Thyroid gland (tissue), 4 donors: ENCODE measurements around the gene CPLX3. TPM values are rescaled to one million over a fixed set of nuclear protein-coding genes. Genes with fewer than 3 reads are reported as not detected.

ENCODE experiments used
- DNase-seq, 2 donors: peaks; one replicate each; pipeline ENCODE4 v3.0.0-alpha.2; 2019
- H3K27ac ChIP-seq, 3 donors: fragments of 200-600 bp; sonication (generic); 1 replicate in 2 of 3; 2 replicates in 1 of 3; pipeline ENCODE4 v1.5.1; 2016 to 2019; ENCODE audit warnings: mild to moderate bottlenecking in 1 of 3, moderate library complexity in 1 of 3
- H3K27me3 ChIP-seq: fragments of 200-600 bp; sonication (generic); one replicate; pipeline ENCODE4 v1.5.1; 2019
- H3K36me3 ChIP-seq, 2 donors: fragments of 200-600 bp; sonication (generic); one replicate each; pipeline ENCODE4 v1.5.1; 2016 to 2019
- H3K4me1 ChIP-seq, 2 donors: fragments of 200-600 bp; sonication (generic); one replicate each; pipeline ENCODE4 v1.5.1; 2017 to 2019
- H3K4me3 ChIP-seq, 3 donors: fragments of 200-600 bp; sonication (generic); replicated peaks in 1 of 3; 1 replicate in 2 of 3; 2 replicates in 1 of 3; pipeline ENCODE4 v1.5.1; 2016; ENCODE audit warnings: mild to moderate bottlenecking in 1 of 3
- H3K9me3 ChIP-seq: fragments of 200-600 bp; sonication (generic); one replicate; pipeline ENCODE4 v1.5.1; 2017
- CTCF ChIP-seq, 6 experiments: fragments of 200-600 bp in 3 of 6; fragments of 450-650 bp in 3 of 6; sonication (generic) in 3 of 6; IDR thresholded peaks; one replicate each; pipeline ENCODE4 v1.5.1; 2016 to 2019; ENCODE audit warnings: antibody characterized with exemption in 6 of 6, mild to moderate bottlenecking in 2 of 6, inconsistent platforms in 1 of 6, moderate library complexity in 1 of 6
- POLR2A ChIP-seq, 2 donors: fragments of 450-650 bp; IDR thresholded peaks; one replicate each; pipeline ENCODE4 v1.6.1; 2017; ENCODE audit warnings: antibody characterized with exemption in 2 of 2, mild to moderate bottlenecking in 2 of 2, moderate library complexity in 1 of 2
- WGBS, 2 donors: methylation state at CpG; one replicate each; pipeline ENCODE4 v1.1.5; 2017; 5-methylcytosine and 5-hydroxymethylcytosine counted together
- intact Hi-C: fragments of 100-400 bp; cut with DNase I; formaldehyde crosslinking; loops from one replicate; pipeline ENCODE4 v1.15.1; 2023
- total RNA-seq, 4 donors: library from RNA; depleted of rRNA; stranded (reverse); fragments of >200 nt; gene quantifications; one replicate each; pipeline ENCODE4 v1.2.3, GENCODE V29; 2016

CPLX3 gene
- total RNA-seq, 4 donors from 2014 or later, result not detected

DNA sequence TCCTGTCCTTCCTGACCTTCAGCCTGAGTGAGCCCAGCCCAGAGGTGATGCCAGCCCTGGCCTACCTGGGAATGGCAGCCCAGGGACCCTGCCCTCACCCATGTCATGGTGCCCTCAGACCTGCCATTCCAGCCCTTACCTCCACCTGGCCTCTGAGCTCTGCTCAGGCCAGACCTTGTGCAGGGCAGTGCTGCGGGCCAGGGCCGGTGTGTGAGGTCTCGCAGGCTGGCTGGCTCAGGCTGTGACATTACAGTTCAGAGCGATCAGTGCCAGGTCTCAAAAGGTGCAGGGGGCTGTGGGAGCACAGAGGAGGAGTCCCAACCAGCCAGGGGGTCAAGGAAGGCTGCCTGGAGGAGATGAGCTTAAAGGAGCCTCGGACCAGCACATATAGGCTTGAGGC, 6.4 kb upstream of the CPLX3 start:
- DNase-seq, result no peak
- TF ChIP-seq POLR2A (IDR thresholded peaks at IDR 0.05) (no peak), CTCF (IDR thresholded peaks at IDR 0.05) (no peak)
- no peaks in the 10 kb centered on the region for H3K36me3 ChIP-seq
- intact Hi-C loops, result no loop called here
- no peaks in the 10 kb centered on the region for H3K4me1 ChIP-seq
- H3K9me3 ChIP-seq, result no peaks in the 10 kb centered on the region
- H3K4me3 ChIP-seq, result no peak overlapping the region
- no peak overlapping the region for H3K27ac ChIP-seq
- H3K27me3 ChIP-seq, result no peaks in the 10 kb centered on the region
- WGBS, 2 donors, result 67 to 86% methylated on average over 1 to 5 of the region's 5 CpGs

GRCh38 chr15:74821091-74821789, 5.2 kb upstream of the CPLX3 start:
- DNase-seq, result no peak
- H3K36me3 ChIP-seq, result no peaks in the 10 kb centered on the region
- no peaks in the 10 kb centered on the region for H3K27me3 ChIP-seq
- intact Hi-C loops, result no loop called here
- 57 to 67% methylated on average over 9 of the region's 11 CpGs for whole genome bisulfite sequencing, 2 donors
- no peak for TF ChIP-seq POLR2A (IDR thresholded peaks at IDR 0.05)
- TF ChIP-seq CTCF (IDR thresholded peaks at IDR 0.05), result no peak
- no peaks in the 10 kb centered on the region for H3K9me3 ChIP-seq
- peaks cover 0 to 5% of the 10 kb centered on the region in 2 donors for H3K4me1 ChIP-seq
- H3K4me3 ChIP-seq, result no peak overlapping the region
- no peak overlapping the region for H3K27ac ChIP-seq

- DNase-seq, result no peak
- intact Hi-C loops, result no loop called here
- no peaks in the 10 kb centered on the region for H3K36me3 ChIP-seq
- WGBS, 2 donors, result 88 to 90% methylated on average over 6 to 7 of the region's 7 CpGs
- no peak overlapping the region for H3K27ac ChIP-seq
- H3K4me1 ChIP-seq, result peaks cover 0 to 10% of the 10 kb centered on the region in 2 donors
- no peak overlapping the region for H3K4me3 ChIP-seq
- no peaks in the 10 kb centered on the region for H3K9me3 ChIP-seq
- TF ChIP-seq POLR2A (IDR thresholded peaks at IDR 0.05), result no peak
- no peak for TF ChIP-seq CTCF (IDR thresholded peaks at IDR 0.05)
- H3K27me3 ChIP-seq, result no peaks in the 10 kb centered on the region
These were observed 4.7 kb upstream of the CPLX3 start for GRCh38 chr15:74821790-74822158.

- TF ChIP-seq CTCF (IDR thresholded peaks at IDR 0.05), result no peak
- WGBS, 2 donors, result 89 to 90% methylated on average over 4 of the region's 4 CpGs
- Histone ChIP-seq H3K4me1 (peaks cover 0 to 13% of the 10 kb centered on the region in 2 donors), H3K27me3 (no peaks in the 10 kb centered on the region), H3K4me3 (no peak overlapping the region), H3K9me3 (no peaks in the 10 kb centered on the region), H3K27ac (no peak overlapping the region), H3K36me3 (no peaks in the 10 kb centered on the region)
- no peak for DNase-seq
- intact Hi-C loops, result no loop called here
These were observed 4.2 kb upstream of the CPLX3 start for GRCh38 chr15:74822233-74822632.

DNA sequence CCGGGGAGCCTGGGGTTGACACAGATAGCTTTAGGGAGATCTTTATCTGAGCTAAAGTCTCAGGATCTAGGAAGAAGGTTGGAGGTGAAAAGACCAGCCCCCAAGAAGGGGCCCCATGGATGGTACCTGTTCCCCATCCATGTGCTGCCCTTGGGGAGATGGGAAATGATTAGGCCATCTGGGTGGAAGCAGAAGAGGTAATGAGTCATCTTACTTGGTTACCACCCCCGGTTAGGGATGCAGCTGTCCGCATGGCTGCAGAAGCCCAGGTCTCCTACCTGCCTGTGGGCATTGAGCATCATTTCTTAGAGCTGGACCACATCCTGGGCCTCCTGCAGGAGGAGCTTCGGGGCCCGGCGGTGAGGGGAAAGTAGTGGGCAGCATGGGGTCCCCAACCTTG, 3.1 kb upstream of the CPLX3 start:
- WGBS, 2 donors, result 83 to 87% methylated on average over 6 of the region's 6 CpGs
- intact Hi-C loops, result no loop called here
- Histone ChIP-seq H3K4me1 (peaks cover 0 to 13% of the 10 kb centered on the region in 2 donors), H3K27me3 (no peaks in the 10 kb centered on the region), H3K36me3 (no peaks in the 10 kb centered on the region), H3K4me3 (no peak overlapping the region), H3K27ac (no peak overlapping the region), H3K9me3 (no peaks in the 10 kb centered on the region)
- no peak for DNase-seq
- TF ChIP-seq CTCF (IDR thresholded peaks at IDR 0.05) (no peak), POLR2A (IDR thresholded peaks at IDR 0.05) (no peak)
